Measurements from ENCODE around the gene IFNK. TPM values are rescaled to one million over a fixed set of nuclear protein-coding genes. Genes with fewer than 3 reads are reported as not detected.

IFNK gene
- total RNA-seq, 1 donor from 2014 or later, result not detected

- peak; percentile 98 for DNase-seq
Measured at GRCh38 chr9:27573634-27574590, 49.8 kb downstream of the IFNK start.

Other genes starting within 250 kb of the IFNK start
- 1.4 TPM for gene EQTN, start 227.1 kb upstream of the IFNK start, total RNA-seq
- gene MOB3B, start 5.5 kb downstream of the IFNK start, total RNA-seq, result 4.5 TPM
- gene C9orf72, start 49.2 kb downstream of the IFNK start, total RNA-seq, result 19.3 TPM

Measured in skin of body (tissue), 2 donors.